ENCODE data around the gene PHLDB3. TPM values are rescaled to one million over a fixed set of nuclear protein-coding genes. Genes with fewer than 3 reads are reported as not detected.

Gene PHLDB3
- total RNA-seq, 1 donor from 2014 or later: 3.4 TPM

- Histone ChIP-seq H3K79me2 (ENCODE audit: low read depth) (no peaks in the 10 kb centered on the region), H3K9ac (no peak overlapping the region), H3K9me3 (ENCODE audit: low read depth) (no peaks in the 10 kb centered on the region), H3K27ac (no peak overlapping the region), H3F3A (ENCODE audit: low read depth) (no peaks in the 10 kb centered on the region), H3K36me3 (no peaks in the 10 kb centered on the region), H3K27me3 (no peaks in the 10 kb centered on the region), H3K4me3 (no peak overlapping the region), H3K4me1 (no peaks in the 10 kb centered on the region), H4K20me1 (ENCODE audit: low read depth) (no peaks in the 10 kb centered on the region), H2AFZ (replicated peaks) (no peak overlapping the region), H3K4me2 (no peak overlapping the region)
- H3K27me3 Mint-ChIP-seq (ENCODE audit: insufficient read depth, low read depth): peaks cover 10% of the 10 kb centered on the region
- peak overlapping the region; percentile 33 for H3K4me3 Mint-ChIP-seq
- H3K9me3 Mint-ChIP-seq: no peaks in the 10 kb centered on the region
- H3K4me1 Mint-ChIP-seq: peaks cover 11% of the 10 kb centered on the region
- no peak for TF ChIP-seq EZH2 (IDR thresholded peaks at IDR 0.05)
- no peak for TF ChIP-seq EZH2phosphoT487 (IDR thresholded peaks at IDR 0.05)
- no peak for TF ChIP-seq CTCF (IDR thresholded peaks at IDR 0.05)
- H3K36me3 Mint-ChIP-seq: peaks cover 39% of the 10 kb centered on the region
- no peak overlapping the region for H3K27ac Mint-ChIP-seq
- DNase-seq (ENCODE audit: low spot score): no peak
These were observed 42.0 kb upstream of the PHLDB3 start for GRCh38 chr19:43546581-43546980.

GRCh38 chr19:43545981-43546380 is 41.4 kb upstream of the PHLDB3 start:
- Histone ChIP-seq H2AFZ (replicated peaks) (no peak overlapping the region), H3K27me3 (no peaks in the 10 kb centered on the region), H3K4me2 (no peak overlapping the region), H3K27ac (no peak overlapping the region), H3K4me3 (no peak overlapping the region), H3F3A (ENCODE audit: low read depth) (no peaks in the 10 kb centered on the region), H3K36me3 (no peaks in the 10 kb centered on the region), H3K79me2 (ENCODE audit: low read depth) (no peaks in the 10 kb centered on the region), H4K20me1 (ENCODE audit: low read depth) (no peaks in the 10 kb centered on the region), H3K9me3 (ENCODE audit: low read depth) (no peaks in the 10 kb centered on the region), H3K9ac (no peak overlapping the region), H3K4me1 (no peaks in the 10 kb centered on the region)
- TF ChIP-seq EZH2 (IDR thresholded peaks at IDR 0.05): no peak
- TF ChIP-seq CTCF (IDR thresholded peaks at IDR 0.05): no peak
- TF ChIP-seq EZH2phosphoT487 (IDR thresholded peaks at IDR 0.05): no peak
- Mint-ChIP-seq H3K27ac (no peak overlapping the region), H3K4me1 (peaks cover 10% of the 10 kb centered on the region), H3K4me3 (no peak overlapping the region), H3K36me3 (peaks cover 38% of the 10 kb centered on the region), H3K27me3 (ENCODE audit: insufficient read depth, low read depth) (peaks cover 9% of the 10 kb centered on the region), H3K9me3 (no peaks in the 10 kb centered on the region)
- DNase-seq (ENCODE audit: low spot score): no peak

GRCh38 chr19:43545276-43545675 is 40.7 kb upstream of the PHLDB3 start:
- Histone ChIP-seq H3K9me3 (ENCODE audit: low read depth) (no peaks in the 10 kb centered on the region), H3K36me3 (no peaks in the 10 kb centered on the region), H3K27me3 (no peaks in the 10 kb centered on the region), H3K79me2 (ENCODE audit: low read depth) (no peaks in the 10 kb centered on the region), H3F3A (ENCODE audit: low read depth) (no peaks in the 10 kb centered on the region), H3K9ac (no peak overlapping the region), H3K4me2 (no peak overlapping the region), H3K27ac (no peak overlapping the region), H2AFZ (replicated peaks) (no peak overlapping the region), H3K4me1 (no peaks in the 10 kb centered on the region), H3K4me3 (no peak overlapping the region), H4K20me1 (ENCODE audit: low read depth) (no peaks in the 10 kb centered on the region)
- H3K4me1 Mint-ChIP-seq: peaks cover 5% of the 10 kb centered on the region
- no peak overlapping the region for H3K4me3 Mint-ChIP-seq
- H3K27me3 Mint-ChIP-seq (ENCODE audit: insufficient read depth, low read depth): peaks cover 9% of the 10 kb centered on the region
- no peak for DNase-seq (ENCODE audit: low spot score)
- H3K9me3 Mint-ChIP-seq: no peaks in the 10 kb centered on the region
- peaks cover 38% of the 10 kb centered on the region for H3K36me3 Mint-ChIP-seq
- H3K27ac Mint-ChIP-seq: no peak overlapping the region
- no peak for TF ChIP-seq EZH2 (IDR thresholded peaks at IDR 0.05)
- TF ChIP-seq CTCF (IDR thresholded peaks at IDR 0.05): no peak
- no peak for TF ChIP-seq EZH2phosphoT487 (IDR thresholded peaks at IDR 0.05)

All from neural progenitor cell (in vitro differentiated cells).